ENCODE measurements around the gene HP1BP3.

DNA sequence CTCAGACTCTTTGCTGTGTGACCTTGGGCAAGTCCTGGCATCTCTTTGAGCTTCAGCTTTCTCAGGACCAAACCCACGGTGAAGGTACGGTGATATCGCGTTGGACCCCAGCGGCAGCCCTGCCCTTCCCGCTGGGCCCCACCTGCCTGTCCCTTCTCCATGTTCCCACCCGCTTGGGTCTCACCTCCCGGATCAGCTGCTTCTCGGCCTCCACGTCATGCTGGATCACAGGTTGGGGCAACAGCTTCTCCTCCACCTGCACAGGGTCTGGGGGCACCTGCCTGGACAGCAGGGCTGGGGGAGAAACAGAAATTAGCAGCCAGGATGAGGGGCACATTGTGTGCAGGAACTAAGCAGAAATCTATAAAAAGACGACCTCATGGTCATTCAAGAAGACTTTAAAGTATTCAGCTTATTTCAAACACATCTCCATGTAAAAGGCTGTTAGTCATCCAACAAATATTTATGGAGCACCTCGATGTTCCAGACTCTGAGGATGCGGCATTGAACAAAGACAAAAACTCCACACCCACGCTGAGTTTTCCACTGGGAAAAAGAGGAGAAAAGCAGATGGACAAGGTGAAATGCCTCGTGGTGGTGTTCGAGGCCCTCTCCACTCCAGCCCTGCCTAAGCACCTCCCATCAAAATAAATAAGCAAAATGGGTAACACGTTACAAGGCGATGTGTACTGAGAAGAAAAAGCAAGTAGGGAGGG is 88.8 kb downstream of the HP1BP3 start:
- TF ChIP-seq, protein P1, sequence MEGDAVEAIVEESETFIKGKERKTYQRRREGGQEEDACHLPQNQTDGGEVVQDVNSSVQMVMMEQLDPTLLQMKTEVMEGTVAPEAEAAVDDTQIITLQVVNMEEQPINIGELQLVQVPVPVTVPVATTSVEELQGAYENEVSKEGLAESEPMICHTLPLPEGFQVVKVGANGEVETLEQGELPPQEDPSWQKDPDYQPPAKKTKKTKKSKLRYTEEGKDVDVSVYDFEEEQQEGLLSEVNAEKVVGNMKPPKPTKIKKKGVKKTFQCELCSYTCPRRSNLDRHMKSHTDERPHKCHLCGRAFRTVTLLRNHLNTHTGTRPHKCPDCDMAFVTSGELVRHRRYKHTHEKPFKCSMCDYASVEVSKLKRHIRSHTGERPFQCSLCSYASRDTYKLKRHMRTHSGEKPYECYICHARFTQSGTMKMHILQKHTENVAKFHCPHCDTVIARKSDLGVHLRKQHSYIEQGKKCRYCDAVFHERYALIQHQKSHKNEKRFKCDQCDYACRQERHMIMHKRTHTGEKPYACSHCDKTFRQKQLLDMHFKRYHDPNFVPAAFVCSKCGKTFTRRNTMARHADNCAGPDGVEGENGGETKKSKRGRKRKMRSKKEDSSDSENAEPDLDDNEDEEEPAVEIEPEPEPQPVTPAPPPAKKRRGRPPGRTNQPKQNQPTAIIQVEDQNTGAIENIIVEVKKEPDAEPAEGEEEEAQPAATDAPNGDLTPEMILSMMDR (IDR thresholded peaks at IDR 0.05), result no peak
- TF ChIP-seq POLR2A (IDR thresholded peaks at IDR 0.05), result no peak
